GM12892 (cell line): Measurements from ENCODE around the gene DPCD.
"Not testable (repeated sequence)": the region's sequence is repeated elsewhere in the genome, so short reads cannot be mapped to it uniquely, and the experiment has no call there.

Experiments
- DNase-seq: peaks from one replicate; pipeline ENCODE4 v3.0.0; 2011; ENCODE audit not compliant: insufficient read length
- FAIRE-seq: peaks from 2 replicates; lab custom pipeline; 2011; peaks lifted over from hg19 to GRCh38; lab: Jason Lieb, UNC
- POLR2A ChIP-seq: IDR thresholded peaks from 2 replicates; pipeline ENCODE4 v1.6.1; 2011; ENCODE audit warnings: low read depth, low read length, control low read depth
- POLR2AphosphoS5 ChIP-seq: IDR thresholded peaks from 2 replicates; pipeline ENCODE4 v1.6.1; 2011; ENCODE audit warnings: low read depth, low read length, control low read depth
- TAF1 ChIP-seq: IDR thresholded peaks from 2 replicates; pipeline ENCODE4 v1.6.1; 2011; ENCODE audit warnings: low read depth, mild to moderate bottlenecking, control low read depth, low read length, borderline replicate concordance

The DPCD gene

DNA sequence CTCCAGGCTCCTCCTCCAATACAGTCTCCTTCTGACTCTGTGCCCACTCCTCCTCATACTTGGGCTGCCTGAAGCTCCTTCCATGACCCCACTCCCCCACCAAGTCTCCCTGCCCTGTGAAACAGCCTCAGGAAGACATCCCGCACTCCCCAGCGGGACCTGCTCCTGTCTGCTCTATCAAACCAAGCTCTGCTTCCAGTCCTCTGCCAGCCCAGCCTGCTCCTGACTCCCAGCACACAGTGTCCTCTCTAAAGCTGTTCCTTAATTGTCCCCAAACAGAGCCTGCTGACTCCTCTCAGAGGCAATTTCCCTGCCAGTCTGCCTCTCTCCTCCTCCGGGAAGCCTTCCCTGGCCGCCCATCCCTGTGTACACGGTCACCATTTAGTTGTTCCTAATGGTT lies 9.9 kb upstream of the DPCD start:
- TF ChIP-seq POLR2AphosphoS5: no peak
- TF ChIP-seq TAF1: no peak
- TF ChIP-seq POLR2A: no peak
- no peak for DNase-seq
- FAIRE-seq: no peak

DNA sequence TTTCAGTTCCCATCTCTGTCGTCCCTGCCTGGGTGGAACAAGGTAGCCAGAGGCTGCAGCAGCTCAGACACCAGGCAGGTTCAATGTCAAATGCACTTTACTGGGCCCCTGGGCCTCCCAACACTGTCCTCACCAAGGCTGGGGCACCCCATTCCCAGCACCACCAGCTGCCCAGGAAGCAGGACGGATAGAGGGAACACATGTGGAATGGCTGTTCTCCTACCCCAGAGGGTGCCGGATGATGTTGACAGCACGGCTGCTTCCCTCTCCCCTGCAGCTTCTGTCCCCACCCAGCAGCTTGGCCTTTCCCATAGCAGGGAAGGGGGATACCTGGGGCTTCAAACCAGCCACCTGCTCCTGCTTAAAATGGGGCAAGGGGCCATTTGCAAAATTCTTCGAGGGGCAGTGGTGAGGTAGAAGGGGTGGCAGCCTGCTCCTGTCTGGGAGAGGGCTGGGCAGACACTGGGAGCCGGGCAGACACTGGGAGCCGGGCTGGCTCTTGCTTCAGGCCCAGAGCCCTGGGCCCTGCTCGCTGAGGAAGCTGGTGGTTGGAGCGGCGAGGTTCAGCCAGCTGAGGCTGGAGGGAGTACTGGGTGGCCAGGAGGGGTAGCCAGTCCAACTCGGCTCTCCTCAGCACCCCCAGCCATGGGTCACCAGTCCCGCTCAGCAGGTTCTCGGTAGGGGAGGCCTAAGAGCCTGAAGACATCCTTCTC lies 9.2 kb upstream of the DPCD start:
- no peak for DNase-seq
- no peak for FAIRE-seq
- TF ChIP-seq POLR2A (no peak), POLR2AphosphoS5 (no peak), TAF1 (no peak)

DNA sequence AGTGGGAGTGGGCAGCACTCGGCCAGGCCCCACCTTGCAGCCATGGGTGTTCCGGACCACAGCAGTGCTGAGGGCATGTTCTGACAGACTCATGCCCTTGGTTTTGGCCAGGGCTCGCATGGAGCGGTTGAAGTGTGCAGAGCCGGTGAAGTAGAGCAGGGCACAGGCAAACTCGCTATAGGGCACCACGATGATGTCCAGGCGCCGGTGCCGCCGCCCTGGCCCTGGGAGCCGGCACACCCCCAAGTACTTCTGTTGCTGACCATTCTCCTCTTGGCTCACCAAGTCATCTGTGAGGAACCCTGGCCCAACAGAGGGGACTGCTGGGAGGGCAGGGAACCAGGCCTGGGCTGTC lies 8.6 kb upstream of the DPCD start:
- TF ChIP-seq POLR2AphosphoS5 (no peak), TAF1 (no peak), POLR2A (no peak)
- FAIRE-seq (no peak), DNase-seq (no peak)

DNA sequence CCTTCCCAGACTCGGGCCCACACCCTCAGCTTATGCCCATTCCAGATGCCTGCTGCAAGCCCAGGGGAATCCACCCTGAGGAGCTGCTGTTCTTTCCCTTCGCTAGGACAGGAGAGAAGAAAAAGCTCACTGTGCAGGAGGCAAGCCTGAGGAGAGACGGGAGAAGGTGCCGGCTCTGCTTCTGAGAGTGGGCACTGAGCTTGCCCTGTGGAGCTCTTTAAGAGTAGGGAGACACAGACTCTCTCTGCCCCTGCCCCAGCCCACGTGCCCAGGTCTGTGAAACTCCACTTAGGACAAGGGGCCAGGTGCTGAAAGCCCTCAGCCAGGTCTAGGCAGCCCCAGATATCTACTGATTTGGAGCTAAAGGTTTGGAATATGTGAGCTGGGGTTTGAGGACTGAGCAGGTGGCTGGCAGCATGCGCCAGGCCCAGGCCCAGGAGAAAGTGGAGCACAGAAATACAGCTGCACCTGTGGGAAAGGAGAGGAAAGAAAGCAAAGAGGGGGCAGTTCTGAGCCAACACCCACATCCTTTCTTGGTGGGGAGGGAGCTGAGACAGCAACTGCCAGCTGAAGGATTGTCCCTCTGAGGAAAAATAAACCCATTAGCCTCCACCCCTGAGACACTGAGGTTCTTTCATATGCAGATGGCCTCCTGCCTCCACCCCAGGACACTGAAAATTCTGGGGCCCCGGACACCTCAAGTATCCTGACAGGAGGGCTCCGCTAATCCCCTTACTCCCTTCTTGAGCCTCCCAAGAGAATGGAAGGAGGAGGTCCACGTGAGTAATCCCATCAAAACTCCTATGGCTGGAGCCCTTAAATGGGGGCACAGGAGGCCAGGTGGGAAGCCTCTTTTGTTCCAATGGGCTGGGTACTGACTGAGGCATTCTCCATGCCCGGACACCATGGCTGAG lies 7.4 kb upstream of the DPCD start:
- FAIRE-seq (no peak), DNase-seq (no peak)
- TF ChIP-seq POLR2A: no peak
- no peak for TF ChIP-seq POLR2AphosphoS5
- no peak for TF ChIP-seq TAF1

DNA sequence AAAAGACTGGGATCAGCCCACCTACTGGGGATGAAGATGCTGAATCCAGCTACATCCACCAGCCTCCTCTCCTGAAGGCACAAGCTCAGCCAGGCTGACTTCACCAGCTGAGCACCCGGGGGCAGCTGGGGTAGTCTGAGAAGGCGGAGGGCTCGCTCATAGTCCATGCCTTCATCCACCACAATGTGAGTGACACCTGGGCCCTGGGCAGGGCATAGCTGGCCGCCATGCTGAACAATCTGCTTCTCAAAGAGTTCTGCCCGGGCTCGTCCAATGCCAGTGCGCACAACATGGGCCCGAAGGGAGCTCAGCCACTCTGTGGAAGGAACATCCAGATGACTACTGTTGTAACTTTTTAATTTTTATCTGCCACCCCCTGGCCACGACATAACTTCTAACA lies 2.3 kb upstream of the DPCD start:
- FAIRE-seq (no peak), DNase-seq (no peak)
- TF ChIP-seq POLR2AphosphoS5: no peak
- TF ChIP-seq POLR2A: no peak
- TF ChIP-seq TAF1: no peak

DNA sequence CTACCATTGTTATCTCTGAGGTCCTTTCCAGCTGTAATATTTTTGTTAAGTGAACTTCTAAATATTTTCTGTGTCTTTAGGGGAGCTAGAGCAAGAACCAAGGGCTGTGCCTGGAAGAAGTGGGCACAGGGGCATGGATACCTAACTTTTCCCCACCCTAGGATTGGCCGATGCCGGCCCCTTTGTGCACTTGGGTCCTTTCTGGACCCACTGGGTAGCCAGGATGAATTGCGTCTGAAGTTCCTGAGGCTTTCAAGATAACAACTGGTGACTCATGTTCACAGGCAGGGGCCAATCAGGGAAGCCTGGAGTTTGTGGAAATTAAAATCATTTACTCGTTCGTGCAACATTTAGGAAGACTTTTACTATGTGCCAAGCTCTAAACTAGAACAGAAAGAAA lies 758 bp downstream of the DPCD start:
- no peak for FAIRE-seq
- TF ChIP-seq POLR2AphosphoS5 (no peak), POLR2A (no peak), TAF1 (no peak)
- DNase-seq: no peak

DNA sequence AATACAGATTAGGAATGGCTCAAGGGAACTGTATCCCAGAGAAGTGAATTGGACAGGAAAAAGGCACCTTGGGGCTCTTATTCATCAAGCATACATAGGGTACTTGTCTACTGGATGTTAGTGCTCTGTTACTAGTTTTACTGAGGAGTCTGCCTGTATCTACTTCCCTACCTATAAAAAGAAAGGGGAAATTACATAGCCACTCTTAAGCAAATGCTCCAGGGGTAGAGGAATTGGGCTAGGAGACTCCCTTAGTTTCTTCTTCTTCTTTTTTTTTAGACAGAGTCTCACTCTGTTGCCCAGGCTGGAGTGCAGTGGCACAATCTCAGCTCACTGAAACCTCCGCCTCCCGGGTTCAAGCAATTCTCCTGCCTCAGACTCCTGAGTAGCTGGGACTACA lies 5.2 kb downstream of the DPCD start:
- not testable (repeated sequence) for FAIRE-seq, DNase-seq

DNA sequence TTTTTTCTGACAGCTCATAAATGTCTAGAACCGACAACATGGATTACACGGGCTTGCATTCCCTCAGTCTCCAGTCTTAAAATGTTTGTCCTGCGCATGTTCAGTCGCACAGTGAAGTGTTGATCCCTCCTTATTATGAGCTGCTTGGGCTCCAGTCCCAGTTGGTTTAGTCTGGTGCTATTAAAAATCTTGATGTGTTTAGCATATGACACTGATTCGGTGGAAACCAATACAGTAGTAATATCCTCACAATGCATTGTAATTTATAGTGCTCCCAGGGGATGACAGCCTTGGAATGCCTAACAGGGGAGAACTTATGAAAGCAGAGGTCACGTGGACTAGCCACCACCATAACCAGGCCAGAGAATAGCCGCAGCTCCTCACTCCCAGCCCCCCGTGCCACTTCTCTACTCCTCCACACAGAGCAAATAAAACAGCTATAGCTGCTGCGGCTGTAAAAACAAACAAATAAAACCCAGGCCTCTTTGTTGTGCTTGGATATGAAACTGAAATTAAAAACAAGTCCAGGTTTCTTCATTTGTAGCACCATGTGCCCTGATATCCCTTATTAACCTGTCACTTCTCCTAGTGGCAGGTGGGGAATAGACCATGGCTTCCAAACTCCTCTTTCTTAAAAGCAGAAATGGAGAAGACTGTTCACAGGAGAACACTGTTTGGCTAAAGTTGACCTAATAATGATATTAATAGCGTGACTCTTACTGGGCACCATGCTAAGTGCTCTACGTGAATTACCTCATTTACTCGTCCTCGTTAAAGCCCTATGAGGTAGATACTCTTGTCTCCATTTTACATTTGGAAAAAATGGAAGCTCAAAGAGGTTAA lies 7.7 kb downstream of the DPCD start:
- FAIRE-seq (no peak), DNase-seq (no peak)
- TF ChIP-seq POLR2A: no peak
- no peak for TF ChIP-seq TAF1
- no peak for TF ChIP-seq POLR2AphosphoS5

DNA sequence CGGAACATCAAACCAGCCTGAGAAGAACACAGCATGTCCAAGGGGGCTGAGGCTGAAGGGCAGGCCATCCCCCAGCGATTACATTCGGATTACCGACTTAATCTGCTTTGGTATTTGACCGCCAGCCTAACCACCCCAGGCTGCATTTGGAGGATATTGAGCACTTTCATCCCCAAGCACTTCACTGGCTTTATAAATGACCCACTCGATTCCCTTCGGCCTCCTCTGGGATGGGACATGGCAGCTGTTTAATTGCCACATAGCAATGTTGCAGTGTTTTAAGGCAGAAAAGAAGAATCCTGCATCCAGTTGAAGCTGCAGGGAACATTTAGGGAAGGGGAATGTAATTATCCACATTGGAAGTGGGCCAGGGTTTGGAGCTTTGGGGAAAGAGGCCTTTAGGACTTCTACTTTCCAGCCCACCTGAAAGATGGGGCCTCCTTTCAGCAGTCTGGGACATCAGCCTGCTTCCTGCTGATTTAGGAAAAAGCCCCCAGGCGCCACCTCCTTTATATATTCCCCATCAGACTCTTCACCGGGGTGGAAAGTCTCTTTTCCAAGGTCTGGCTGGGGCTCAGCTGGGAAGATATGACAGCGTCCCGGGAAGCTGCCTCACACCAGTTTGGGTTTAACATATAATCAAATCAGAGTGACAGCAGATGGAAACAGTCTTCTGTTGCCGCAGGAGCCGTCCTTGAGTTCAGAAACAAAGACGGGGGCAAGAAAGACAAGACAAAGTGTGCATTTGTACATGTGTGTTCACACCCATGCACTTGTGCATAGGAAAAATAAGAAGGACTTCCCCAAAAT lies 9.2 kb downstream of the DPCD start:
- DNase-seq (no peak), FAIRE-seq (no peak)
- TF ChIP-seq POLR2A: no peak
- TF ChIP-seq TAF1: no peak
- TF ChIP-seq POLR2AphosphoS5: no peak

DNA sequence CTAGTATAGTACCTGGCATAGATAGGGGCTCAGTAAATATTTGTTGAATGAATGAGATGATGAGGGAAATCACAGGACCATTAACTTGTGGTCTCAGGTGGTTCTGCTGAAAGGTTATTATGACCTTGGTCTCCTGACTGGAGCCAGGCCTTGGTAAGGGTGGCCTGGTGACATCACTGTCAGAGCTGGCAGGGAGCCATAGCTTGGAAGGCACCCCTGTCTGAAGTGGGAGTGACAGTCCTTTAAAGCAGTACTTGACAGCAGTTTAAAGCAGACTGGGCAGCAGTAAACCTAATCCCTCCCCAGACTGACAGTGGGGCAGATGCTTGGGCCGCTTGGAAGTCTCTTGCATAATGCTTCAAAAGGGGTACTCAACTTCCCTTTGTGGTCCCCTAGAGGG lies 13.4 kb downstream of the DPCD start:
- FAIRE-seq (no peak), DNase-seq (no peak)
- TF ChIP-seq TAF1: no peak
- no peak for TF ChIP-seq POLR2A

DNA sequence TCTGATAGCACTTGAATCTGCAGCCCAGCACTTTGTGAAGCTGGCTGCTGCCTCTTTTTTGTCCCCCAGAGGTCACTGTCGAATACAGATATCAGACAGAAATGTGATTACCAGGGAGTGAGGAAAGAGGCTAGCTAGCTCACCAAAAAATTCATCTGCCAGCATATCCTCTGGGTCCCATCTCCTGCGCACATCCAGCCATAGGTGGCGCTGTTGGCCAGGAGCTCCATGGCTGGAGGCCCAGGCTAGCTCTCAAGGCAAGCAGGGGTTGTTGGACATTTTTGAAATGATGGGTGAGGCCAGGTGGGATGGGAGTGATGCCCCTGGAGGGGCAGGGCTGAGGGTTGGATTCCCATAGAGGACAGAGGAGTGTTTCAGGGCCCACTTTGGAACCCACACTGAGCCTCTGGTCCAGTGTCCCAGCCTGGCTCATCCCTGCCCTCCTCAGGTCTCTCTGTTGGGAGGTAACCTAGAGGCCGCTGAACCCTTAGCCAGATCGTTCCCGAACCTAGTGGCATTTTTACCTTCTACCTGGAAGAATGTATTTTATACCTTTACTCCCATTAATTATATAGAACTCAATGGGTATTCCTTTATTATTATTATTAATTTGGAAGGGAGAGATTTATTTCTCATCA lies 14.8 kb downstream of the DPCD start:
- DNase-seq (peak; percentile 65), FAIRE-seq (peak; percentile 86)
- TF ChIP-seq POLR2AphosphoS5 (no peak), TAF1 (no peak), POLR2A (no peak)
